Lower lobe of right lung (tissue), 2 donors: ENCODE measurements around the gene CLCN7. TPM values are rescaled to one million over a fixed set of nuclear protein-coding genes. Genes with fewer than 3 reads are reported as not detected.

Experiments used
- ATAC-seq, 2 donors: fragments of 200-7000 bp; cut with Tn5 transposase; one replicate each; pipeline ENCODE4 v1.9.1; 2020 to 2022; ENCODE audit warnings: mild to moderate bottlenecking in 2 of 2, moderate library complexity in 2 of 2
- DNase-seq: peaks from one replicate; pipeline ENCODE4 v3.0.0-alpha.2; 2020
- H3K27ac ChIP-seq: fragments of 200-600 bp; one replicate; pipeline ENCODE4 v1.8.0; 2022
- H3K27me3 ChIP-seq: fragments of 200-600 bp; one replicate; pipeline ENCODE4 v1.8.0; 2022; ENCODE audit warnings: low read depth
- H3K36me3 ChIP-seq: fragments of 200-600 bp; one replicate; pipeline ENCODE4 v1.8.0; 2022; ENCODE audit warnings: mild to moderate bottlenecking
- H3K4me1 ChIP-seq: fragments of 200-600 bp; one replicate; pipeline ENCODE4 v1.8.0; 2022
- H3K4me3 ChIP-seq: fragments of 200-600 bp; one replicate; pipeline ENCODE4 v1.8.0; 2022; ENCODE audit warnings: mild to moderate bottlenecking
- H3K9me3 ChIP-seq: fragments of 200-600 bp; one replicate; pipeline ENCODE4 v1.8.0; 2022
- intact Hi-C: fragments of 100-400 bp; cut with DNase I; formaldehyde crosslinking; loops from one replicate; pipeline ENCODE4 v1.11.0; 2022
- total RNA-seq: library from RNA; stranded (reverse); fragmentation: NEBNext Ultra II Directional; extraction: Animal tissue kit (Norgen Biotek cat#: 25700); gene quantifications from one replicate; pipeline ENCODE4 v1.2.1, GENCODE V29; 2021
- TF ChIP-seq, protein P1 (sequence below): fragments of 200-600 bp; IDR thresholded peaks from one replicate; pipeline ENCODE4 v1.8.0; 2022; ENCODE audit warnings: antibody characterized with exemption, mild to moderate bottlenecking
- donor health status: DM: no; HTN: yes; CAD: no; lungs with severe emphysema.

The CLCN7 gene
- total RNA-seq, 1 donor from 2014 or later: 146 TPM

DNA sequence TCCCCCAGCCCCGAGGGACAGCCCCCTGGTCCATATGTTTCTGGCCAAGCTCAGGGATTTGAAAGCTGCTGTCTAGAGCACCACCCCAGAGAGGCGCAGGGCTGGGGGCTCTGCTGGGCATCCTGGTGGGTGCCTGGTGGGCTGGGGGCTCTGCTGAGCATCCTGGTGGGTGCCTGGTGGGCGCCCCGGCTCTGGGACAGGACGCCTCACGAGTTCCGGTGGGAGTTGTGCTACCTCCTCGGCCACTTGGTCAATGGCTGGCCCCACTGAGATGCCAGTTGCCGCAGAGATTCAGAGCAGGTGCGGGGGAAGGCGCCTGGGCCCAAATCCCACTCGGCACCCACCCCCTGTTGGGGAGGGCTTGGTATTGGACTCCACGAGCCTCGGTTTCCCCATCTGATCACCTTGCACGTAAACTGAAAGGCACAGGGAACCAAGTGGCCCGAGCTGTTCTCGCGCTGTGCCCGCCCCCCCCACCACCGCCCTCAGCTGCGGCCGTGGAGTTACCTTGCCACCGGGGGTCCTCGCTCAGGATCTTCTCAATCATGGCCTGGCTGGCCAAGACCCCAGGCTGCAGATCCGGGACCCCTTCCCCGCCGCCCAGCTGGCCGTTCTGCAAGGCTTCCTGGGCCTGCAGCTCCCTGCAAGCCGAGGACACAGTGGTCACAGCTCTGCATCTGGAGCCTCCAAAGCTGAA is 73.6 kb downstream of the CLCN7 start:
- intact Hi-C loops: no loop called here
- Histone ChIP-seq H3K4me1 (no peaks in the 10 kb centered on the region), H3K36me3 (peaks cover 88% of the 10 kb centered on the region), H3K4me3 (no peak overlapping the region), H3K27ac (no peak overlapping the region), H3K27me3 (no peaks in the 10 kb centered on the region), H3K9me3 (no peaks in the 10 kb centered on the region)
- DNase-seq (no peak), ATAC-seq (no peak)
- TF ChIP-seq, protein P1, sequence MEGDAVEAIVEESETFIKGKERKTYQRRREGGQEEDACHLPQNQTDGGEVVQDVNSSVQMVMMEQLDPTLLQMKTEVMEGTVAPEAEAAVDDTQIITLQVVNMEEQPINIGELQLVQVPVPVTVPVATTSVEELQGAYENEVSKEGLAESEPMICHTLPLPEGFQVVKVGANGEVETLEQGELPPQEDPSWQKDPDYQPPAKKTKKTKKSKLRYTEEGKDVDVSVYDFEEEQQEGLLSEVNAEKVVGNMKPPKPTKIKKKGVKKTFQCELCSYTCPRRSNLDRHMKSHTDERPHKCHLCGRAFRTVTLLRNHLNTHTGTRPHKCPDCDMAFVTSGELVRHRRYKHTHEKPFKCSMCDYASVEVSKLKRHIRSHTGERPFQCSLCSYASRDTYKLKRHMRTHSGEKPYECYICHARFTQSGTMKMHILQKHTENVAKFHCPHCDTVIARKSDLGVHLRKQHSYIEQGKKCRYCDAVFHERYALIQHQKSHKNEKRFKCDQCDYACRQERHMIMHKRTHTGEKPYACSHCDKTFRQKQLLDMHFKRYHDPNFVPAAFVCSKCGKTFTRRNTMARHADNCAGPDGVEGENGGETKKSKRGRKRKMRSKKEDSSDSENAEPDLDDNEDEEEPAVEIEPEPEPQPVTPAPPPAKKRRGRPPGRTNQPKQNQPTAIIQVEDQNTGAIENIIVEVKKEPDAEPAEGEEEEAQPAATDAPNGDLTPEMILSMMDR: no peak

DNA sequence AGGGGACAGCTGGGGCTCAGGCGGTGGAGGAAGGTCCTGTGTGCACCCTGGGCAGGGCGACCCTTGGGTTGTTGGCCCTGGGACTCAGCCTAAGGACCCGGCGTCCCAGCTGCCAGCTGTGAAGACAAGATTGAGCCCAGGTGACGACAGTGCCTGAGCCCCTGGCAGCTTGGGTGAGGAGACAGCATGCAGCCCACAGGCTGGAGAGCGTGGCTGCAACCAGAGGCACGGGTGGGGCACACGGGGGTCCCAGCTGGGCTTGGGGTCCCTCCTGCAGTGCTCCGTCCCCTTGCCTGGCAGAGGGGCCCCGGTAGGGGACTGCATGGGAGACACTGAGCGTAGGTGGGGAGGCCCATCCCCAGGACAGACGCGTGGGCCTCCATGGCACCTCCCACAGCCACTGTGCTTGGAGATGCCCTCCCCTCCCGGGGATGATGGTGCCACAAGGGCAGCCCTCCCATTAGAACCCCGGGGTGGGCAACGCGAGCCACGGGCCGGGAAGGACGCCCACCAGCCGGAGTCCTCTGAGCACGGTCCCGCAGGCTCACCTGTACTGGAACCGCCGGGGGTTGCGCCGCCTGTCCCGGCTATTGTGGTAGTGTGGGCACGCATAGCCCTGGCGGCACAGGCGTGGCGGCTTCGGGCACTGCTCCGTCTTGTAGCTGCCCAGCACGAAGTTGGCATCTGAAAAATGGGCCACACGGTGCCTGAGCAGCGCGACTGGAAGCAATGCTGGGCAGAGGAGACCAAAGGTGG is 75.8 kb downstream of the CLCN7 start:
- ATAC-seq (peak; percentile 10 to 19), DNase-seq (no peak)
- Histone ChIP-seq H3K9me3 (no peaks in the 10 kb centered on the region), H3K27me3 (no peaks in the 10 kb centered on the region), H3K36me3 (peaks cover 91% of the 10 kb centered on the region), H3K4me3 (no peak overlapping the region), H3K27ac (no peak overlapping the region), H3K4me1 (no peaks in the 10 kb centered on the region)
- intact Hi-C loops: no loop called here
- TF ChIP-seq, protein P1: no peak

DNA sequence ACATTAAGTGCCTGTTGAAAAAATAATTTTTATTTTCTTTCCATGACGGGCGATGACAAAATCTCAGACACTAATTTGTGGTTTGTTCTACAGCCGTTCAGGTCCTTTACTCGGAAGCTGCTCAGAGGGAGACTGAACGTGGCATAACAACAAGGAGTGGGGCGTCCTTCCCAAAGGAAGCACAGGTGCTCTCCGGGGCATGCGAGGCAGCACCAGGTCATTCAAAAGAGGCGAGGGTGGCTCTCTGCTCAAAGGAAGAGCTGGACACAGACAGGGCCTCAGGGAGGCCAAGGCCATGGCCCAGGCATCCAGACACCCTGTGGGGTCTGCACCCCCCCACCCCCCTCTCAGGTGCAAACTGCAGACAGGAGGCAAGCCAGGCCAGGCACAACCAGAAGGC is 76.5 kb downstream of the CLCN7 start:
- Histone ChIP-seq H3K27me3 (no peaks in the 10 kb centered on the region), H3K4me1 (no peaks in the 10 kb centered on the region), H3K27ac (no peak overlapping the region), H3K36me3 (peaks cover 92% of the 10 kb centered on the region), H3K4me3 (no peak overlapping the region), H3K9me3 (no peaks in the 10 kb centered on the region)
- no peak for ATAC-seq
- intact Hi-C loops: no loop called here
- DNase-seq: no peak
- TF ChIP-seq, protein P1: no peak

DNA sequence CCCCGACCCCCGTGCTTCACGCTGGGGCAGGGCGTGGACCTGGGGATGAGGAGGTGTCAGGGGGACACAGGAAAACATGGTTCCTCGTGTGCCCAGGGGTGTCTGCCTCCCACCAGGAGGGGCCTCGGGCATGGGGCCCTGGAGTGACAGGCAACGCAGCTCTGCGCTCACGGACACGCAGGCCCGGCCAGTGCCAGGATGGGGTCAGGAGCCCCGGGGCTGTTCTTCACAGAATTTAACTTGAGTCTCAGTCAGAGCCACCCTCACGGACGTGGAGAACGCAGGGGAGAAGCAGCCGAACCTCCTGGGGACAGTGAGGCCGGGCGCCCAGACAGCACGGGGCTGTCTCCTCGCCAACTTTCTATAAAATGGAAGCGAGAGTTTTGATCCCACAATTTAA is 77.0 kb downstream of the CLCN7 start:
- DNase-seq (no peak), ATAC-seq (no peak)
- H3K27ac ChIP-seq: no peak overlapping the region
- TF ChIP-seq, protein P1: no peak
- peaks cover 92% of the 10 kb centered on the region for H3K36me3 ChIP-seq
- no peaks in the 10 kb centered on the region for H3K27me3 ChIP-seq
- no peaks in the 10 kb centered on the region for H3K4me1 ChIP-seq
- intact Hi-C loops: no loop called here
- no peaks in the 10 kb centered on the region for H3K9me3 ChIP-seq
- H3K4me3 ChIP-seq: no peak overlapping the region

DNA sequence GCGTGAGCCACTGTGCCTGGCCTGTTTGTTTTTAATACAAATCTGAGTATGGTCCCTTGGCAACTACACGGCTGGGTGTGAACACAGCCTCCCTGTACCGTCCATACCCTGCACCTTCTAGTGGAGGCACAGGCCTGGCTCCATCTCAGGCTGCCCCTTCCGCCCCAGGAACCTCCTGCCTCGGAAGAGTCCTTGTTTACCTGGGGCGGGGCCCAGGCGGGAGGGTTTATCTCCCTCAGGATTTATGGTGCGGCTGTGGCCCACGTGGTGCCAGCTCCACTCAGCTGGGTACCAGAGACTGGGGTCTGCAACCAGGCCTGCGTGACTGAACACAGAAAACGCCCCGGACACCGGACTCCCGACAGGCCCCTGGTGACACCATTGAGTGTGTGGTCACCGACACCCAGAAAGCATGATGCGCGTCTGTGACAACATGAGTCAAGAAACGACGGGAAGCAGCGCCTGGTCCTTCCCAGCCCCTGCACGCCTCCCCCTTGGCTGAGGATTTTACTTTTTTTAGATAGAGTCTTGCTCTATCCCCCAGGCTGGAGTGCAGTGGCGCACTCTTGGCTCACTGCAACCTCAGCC is 79.3 kb downstream of the CLCN7 start:
- peaks cover 90% of the 10 kb centered on the region for H3K36me3 ChIP-seq
- H3K27me3 ChIP-seq: no peaks in the 10 kb centered on the region
- H3K27ac ChIP-seq: no peak overlapping the region
- intact Hi-C loops: no loop called here
- H3K9me3 ChIP-seq: no peaks in the 10 kb centered on the region
- ATAC-seq (no peak), DNase-seq (no peak)
- no peaks in the 10 kb centered on the region for H3K4me1 ChIP-seq
- TF ChIP-seq, protein P1: no peak
- no peak overlapping the region for H3K4me3 ChIP-seq

Other genes with a start within 250 kb of the CLCN7 start
- 2.9 TPM for gene TPSG1, start 249.8 kb downstream of the CLCN7 start, total RNA-seq
- gene TPSB2, start 244.8 kb downstream of the CLCN7 start, total RNA-seq: 168 TPM
- 103 TPM for gene TPSAB1, start 234.3 kb downstream of the CLCN7 start, total RNA-seq
- gene TPSD1, start 219.0 kb downstream of the CLCN7 start, total RNA-seq: 9.6 TPM
- gene UBE2I, start 165.4 kb downstream of the CLCN7 start, total RNA-seq: 93.4 TPM
- gene BAIAP3, start 141.4 kb downstream of the CLCN7 start, total RNA-seq: 8.4 TPM
- gene TSR3, start 123.2 kb downstream of the CLCN7 start, total RNA-seq: 39.5 TPM
- gene GNPTG, start 123.1 kb downstream of the CLCN7 start, total RNA-seq: 89.5 TPM
- 23.1 TPM for gene UNKL, start 60.3 kb downstream of the CLCN7 start, total RNA-seq
- gene UQCC4, start 54.3 kb downstream of the CLCN7 start, total RNA-seq: 9.7 TPM
- not detected for gene PERCC1, start 44.0 kb downstream of the CLCN7 start, total RNA-seq
- gene CCDC154, start 30.5 kb downstream of the CLCN7 start, total RNA-seq: 3.1 TPM
- not detected for gene PTX4, start 13.9 kb upstream of the CLCN7 start, total RNA-seq
- gene TELO2, start 18.3 kb upstream of the CLCN7 start, total RNA-seq: 27.5 TPM
- 63.1 TPM for gene TMEM204, start 58.6 kb upstream of the CLCN7 start, total RNA-seq
- gene IFT140, start 137.0 kb upstream of the CLCN7 start, total RNA-seq: 42.2 TPM
- 24.1 TPM for gene CRAMP1, start 137.3 kb upstream of the CLCN7 start, total RNA-seq
- 53.1 TPM for gene JPT2, start 203.3 kb upstream of the CLCN7 start, total RNA-seq
- gene MAPK8IP3, start 231.2 kb upstream of the CLCN7 start, total RNA-seq: 63.0 TPM